ENCODE results near the gene TRNT1. TPM values are rescaled to one million over a fixed set of nuclear protein-coding genes. Genes with fewer than 3 reads are reported as not detected.

The TRNT1 gene
- polyA plus RNA-seq, 3 donors from 2014 or later: 7.4 to 18.7 (median 15.9) TPM

DNA sequence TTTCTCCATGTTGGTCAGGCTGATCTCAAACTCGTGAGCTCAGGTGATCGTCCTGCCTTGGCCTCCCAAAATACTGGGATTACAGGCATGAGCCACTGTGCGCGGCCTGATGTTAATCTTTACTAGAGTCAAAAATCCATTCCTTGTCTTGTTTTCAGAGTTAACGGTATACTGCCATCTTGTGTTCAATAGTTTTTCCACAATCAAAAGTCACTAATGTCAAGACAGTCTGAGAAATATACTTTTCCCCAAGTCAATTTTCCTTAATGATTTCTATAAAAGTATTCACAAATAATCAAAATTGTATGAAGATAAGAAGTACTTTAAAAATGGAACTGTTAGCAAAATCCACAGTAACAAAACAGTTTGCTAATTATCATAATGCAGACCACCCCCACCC, 44.3 kb downstream of the TRNT1 start:
- H3K9me3 Mint-ChIP-seq: no peaks in the 10 kb centered on the region
- peak; percentile 22 to 41 (median 39) for DNase-seq
- H3K27ac Mint-ChIP-seq: peak overlapping the region; percentile 88 to 99 (median 98)
- H3K4me1 Mint-ChIP-seq: peaks cover 64 to 78% of the 10 kb centered on the region in 2 donors
- peaks cover 0 to 3% (median 0%) of the 10 kb centered on the region in 3 donors for H3K27me3 Mint-ChIP-seq (ENCODE audit: low read depth in 3 of 3)
- peaks cover 35 to 49% (median 37%) of the 10 kb centered on the region in 3 donors for H3K36me3 Mint-ChIP-seq
- H3K4me3 Mint-ChIP-seq: peak overlapping the region in 4 of 5 donors; percentile 29 to 57 (median 32)

DNA sequence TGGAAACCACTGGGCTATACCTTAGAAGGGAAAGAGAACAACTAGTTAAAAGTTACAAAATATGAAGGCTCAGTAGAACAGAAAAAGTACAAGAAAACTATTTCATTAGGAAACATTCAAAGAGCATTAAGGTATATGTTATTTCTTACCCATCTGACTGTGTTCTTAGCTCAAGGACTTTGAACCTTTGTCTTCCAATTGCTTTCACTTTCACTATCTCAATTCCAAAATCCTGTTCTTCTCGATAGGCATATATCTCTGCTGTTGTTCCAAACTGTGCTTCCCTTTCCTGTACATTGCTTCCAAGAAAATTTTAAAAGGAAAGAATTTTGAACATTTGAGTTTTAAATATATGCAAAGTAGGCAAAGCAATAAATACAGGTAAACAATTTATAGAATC, 45.9 kb downstream of the TRNT1 start:
- Mint-ChIP-seq H3K9me3 (no peaks in the 10 kb centered on the region), H3K36me3 (peaks cover 23 to 39% (median 26%) of the 10 kb centered on the region in 3 donors), H3K4me3 (peak overlapping the region; percentile 85 to 93 (median 88)), H3K4me1 (peaks cover 73 to 81% of the 10 kb centered on the region in 2 donors), H3K27me3 (ENCODE audit: low read depth in 3 of 3) (peaks cover 0 to 3% (median 0%) of the 10 kb centered on the region in 3 donors), H3K27ac (peak overlapping the region; percentile 93 to 99 (median 98))
- DNase-seq: peak; percentile 25 to 38 (median 32)

GRCh38 chr3:3177861-3178497, 51.2 kb downstream of the TRNT1 start:
- Mint-ChIP-seq H3K36me3 (peaks cover 10 to 22% (median 16%) of the 10 kb centered on the region in 3 donors), H3K27me3 (ENCODE audit: low read depth in 3 of 3) (peaks cover 0 to 6% (median 4%) of the 10 kb centered on the region in 3 donors), H3K27ac (peak overlapping the region; percentile 92 to 98 (median 96)), H3K4me3 (peak overlapping the region; percentile 88 to 99 (median 93)), H3K4me1 (peaks cover 63 to 68% of the 10 kb centered on the region in 2 donors), H3K9me3 (no peaks in the 10 kb centered on the region)
- no peak for DNase-seq

DNA sequence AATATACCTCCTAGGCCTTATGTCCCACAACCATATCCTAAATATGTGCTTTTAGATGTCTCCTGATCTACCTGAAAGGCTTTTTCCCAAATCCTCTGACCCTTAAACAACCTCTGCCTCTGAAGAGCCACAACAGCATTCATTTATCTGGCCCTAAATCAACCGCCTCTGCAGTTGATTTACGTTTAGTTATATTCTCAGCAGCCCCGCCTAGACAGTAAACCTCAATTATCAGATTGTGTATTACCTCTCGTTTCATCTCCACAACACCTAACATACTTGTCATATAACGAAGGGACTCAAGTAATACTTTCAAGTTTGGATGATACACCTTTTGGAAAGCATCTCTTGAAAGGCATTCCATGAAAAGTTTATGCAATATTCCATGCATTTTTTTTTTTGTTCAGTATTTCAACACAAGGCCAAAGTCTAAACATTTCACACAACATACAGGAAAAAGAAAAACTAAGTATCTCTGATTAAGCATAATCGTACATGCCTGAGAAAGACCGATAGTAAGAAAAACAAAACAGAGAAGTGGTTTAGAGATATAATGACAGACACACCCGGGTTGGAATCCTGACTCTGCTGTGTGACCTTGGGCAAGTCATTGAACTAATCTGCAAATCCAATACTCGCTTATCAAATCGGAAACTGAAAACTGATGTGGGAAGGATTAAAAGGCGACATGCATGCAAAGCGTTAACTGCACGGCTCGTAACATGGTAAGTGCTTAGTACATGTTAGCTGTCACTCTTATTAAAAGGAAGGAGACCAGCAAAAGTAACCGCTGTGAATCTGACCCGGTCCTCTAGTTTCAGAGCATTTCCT, 52.0 kb downstream of the TRNT1 start:
- H3K4me3 Mint-ChIP-seq: peak overlapping the region; percentile 88 to 99 (median 93)
- DNase-seq: no peak
- H3K9me3 Mint-ChIP-seq: no peaks in the 10 kb centered on the region
- peaks cover 5 to 17% (median 11%) of the 10 kb centered on the region in 3 donors for H3K36me3 Mint-ChIP-seq
- peak overlapping the region; percentile 92 to 98 (median 96) for H3K27ac Mint-ChIP-seq
- H3K27me3 Mint-ChIP-seq (ENCODE audit: low read depth in 3 of 3): peaks cover 0 to 4% (median 3%) of the 10 kb centered on the region in 3 donors
- peaks cover 57 to 61% of the 10 kb centered on the region in 2 donors for H3K4me1 Mint-ChIP-seq

DNA sequence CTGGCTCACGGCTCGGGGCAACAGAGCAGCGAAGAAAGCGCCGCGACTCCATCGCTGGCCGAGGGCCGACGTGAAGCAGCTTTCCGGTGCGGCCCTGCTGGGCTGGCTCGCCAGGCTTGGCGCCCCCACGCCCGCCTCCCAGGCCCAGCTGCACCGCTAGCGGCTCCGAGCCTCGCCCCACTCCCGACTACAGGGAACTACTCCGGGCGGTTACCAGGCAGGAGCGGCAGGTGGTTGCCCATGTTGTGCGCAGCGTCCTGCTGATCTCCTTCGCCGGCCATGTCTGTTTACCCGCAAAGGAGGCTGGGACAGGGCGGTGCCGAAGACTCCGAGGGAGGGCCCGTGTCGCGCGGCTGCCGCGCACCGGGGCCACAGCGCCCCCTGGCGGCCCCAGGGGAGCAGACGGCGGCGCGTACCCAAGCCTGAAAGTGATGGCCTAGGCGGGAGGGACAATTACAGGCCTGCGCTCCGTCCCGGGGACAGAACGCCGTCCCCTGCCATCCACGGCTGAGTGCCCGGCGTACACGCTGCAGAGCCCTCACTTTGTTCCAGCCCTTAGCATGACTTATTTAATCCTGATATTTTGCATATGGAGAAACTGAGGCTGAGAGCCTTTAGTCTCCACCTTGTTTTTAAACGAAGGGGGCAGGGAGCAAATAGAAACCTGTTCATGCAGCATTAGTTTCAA, 52.8 kb downstream of the TRNT1 start, which contains the start of gene CRBN:
CRBN (minus strand) TSS at position 285 of the 688 bp plus-strand sequence; CDS start at position 281, 4 bp downstream.
- no peaks in the 10 kb centered on the region for H3K9me3 Mint-ChIP-seq
- H3K27ac Mint-ChIP-seq: peak within 1 kb of the TSS; percentile 92 to 98 (median 96)
- H3K4me3 Mint-ChIP-seq: peak within 1 kb of the TSS; percentile 88 to 99 (median 93)
- H3K27me3 Mint-ChIP-seq (ENCODE audit: low read depth in 3 of 3): peaks cover 0 to 4% (median 3%) of the 10 kb centered on the region in 3 donors
- H3K36me3 Mint-ChIP-seq: peaks cover 0 to 11% (median 6%) of the 10 kb centered on the region in 3 donors
- H3K4me1 Mint-ChIP-seq: peaks cover 49 to 53% of the 10 kb centered on the region in 2 donors
- DNase-seq: peak; percentile 87 to 89 (median 89)

DNA sequence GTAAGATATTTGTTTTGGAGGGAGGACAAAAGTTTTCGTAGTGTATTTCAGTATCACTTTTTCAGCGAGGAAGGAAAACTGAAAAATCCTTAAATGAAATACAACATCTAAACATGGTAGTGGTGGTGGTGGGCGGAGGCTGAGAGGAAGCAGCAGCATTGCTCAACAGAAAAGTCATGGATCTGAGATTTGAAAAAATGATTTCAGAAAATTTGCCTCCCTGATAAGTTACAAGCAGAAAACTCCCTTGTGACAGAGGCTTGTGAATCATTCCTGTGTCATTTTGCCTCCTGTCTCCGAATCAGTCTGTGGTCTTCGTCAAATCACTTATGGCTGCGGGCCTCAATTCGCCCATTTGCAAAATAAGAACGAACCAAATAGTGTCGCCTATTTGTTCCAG, 53.7 kb downstream of the TRNT1 start:
- Mint-ChIP-seq H3K36me3 (peaks cover 0 to 3% (median 0%) of the 10 kb centered on the region in 3 donors), H3K27ac (peak overlapping the region in 2 of 6 donors; percentile 71 to 84), H3K4me1 (peaks cover 41 to 44% of the 10 kb centered on the region in 2 donors), H3K9me3 (no peaks in the 10 kb centered on the region), H3K27me3 (ENCODE audit: low read depth in 3 of 3) (peaks cover 0 to 6% (median 5%) of the 10 kb centered on the region in 3 donors), H3K4me3 (peak overlapping the region in 3 of 5 donors; percentile 70 to 98 (median 88))
- DNase-seq: no peak

DNA sequence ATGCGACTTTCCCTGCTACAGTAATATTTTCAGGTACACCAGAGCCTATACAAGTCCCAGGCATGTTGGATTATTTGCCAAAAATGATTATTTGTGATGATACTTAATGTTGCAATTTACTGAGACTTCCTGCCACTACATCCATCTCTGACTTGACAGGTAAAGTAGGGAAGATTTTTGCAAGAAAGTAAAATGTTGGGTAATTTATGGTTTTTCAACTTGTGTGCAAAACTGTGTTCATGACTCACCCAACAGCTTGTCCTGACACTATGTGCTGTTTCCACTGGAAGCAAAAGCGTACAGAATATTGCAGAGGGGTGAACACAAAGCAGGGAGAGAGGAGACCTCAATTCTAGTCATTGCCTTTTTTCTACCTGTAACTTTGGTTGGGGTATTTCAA, 58.1 kb downstream of the TRNT1 start:
- no peak for DNase-seq
- H3K9me3 Mint-ChIP-seq: peaks cover 0 to 16% (median 5%) of the 10 kb centered on the region in 6 donors

DNA sequence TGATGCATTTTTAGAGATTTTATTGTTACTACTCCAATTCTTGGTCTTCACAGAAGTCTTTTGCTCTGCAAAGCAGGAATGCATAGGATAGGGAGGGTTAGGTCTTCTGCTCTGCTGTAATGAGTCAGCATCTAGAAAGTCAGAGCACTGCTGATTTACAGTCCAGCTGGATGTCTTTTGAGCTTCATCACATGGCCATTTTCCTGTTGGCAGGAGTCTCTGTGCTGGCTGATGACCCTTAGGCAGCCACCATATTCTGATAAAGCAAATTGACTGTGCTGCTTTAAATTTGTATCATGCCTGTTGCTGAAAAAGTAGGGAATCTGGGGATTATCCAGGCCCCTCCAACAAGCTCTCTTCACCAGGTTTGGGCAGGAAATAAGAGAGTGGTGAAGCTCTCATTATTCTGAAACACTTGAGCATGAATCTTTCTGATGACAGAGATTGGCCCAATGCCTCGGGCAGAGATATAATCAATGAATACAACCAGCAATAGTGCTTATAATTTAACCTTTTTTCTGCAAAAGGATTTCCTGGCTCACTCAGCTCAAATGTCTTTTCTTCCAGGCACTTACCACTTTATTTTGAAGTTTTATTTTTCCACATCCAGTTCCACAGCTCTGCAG, 62.5 kb downstream of the TRNT1 start:
- peaks cover 0 to 6% (median 0%) of the 10 kb centered on the region in 3 donors for H3K36me3 Mint-ChIP-seq
- H3K9me3 Mint-ChIP-seq: peaks cover 0 to 16% (median 5%) of the 10 kb centered on the region in 6 donors
- DNase-seq: no peak
- no peak overlapping the region for H3K27ac Mint-ChIP-seq
- H3K4me1 Mint-ChIP-seq: peaks cover 27 to 38% of the 10 kb centered on the region in 2 donors
- no peak overlapping the region for H3K4me3 Mint-ChIP-seq
- peaks cover 0 to 8% (median 4%) of the 10 kb centered on the region in 3 donors for H3K27me3 Mint-ChIP-seq (ENCODE audit: low read depth in 3 of 3)

More for the DNA sequence above, 58.1 kb downstream of the TRNT1 start:
- no peak overlapping the region for H3K4me3 Mint-ChIP-seq
- no peak overlapping the region for H3K27ac Mint-ChIP-seq
- H3K4me1 Mint-ChIP-seq: peaks cover 2 to 8% of the 10 kb centered on the region in 2 donors
- H3K27me3 Mint-ChIP-seq (ENCODE audit: low read depth in 3 of 3): peaks cover 0 to 9% (median 2%) of the 10 kb centered on the region in 3 donors
- peaks cover 0 to 6% (median 0%) of the 10 kb centered on the region in 3 donors for H3K36me3 Mint-ChIP-seq

DNA sequence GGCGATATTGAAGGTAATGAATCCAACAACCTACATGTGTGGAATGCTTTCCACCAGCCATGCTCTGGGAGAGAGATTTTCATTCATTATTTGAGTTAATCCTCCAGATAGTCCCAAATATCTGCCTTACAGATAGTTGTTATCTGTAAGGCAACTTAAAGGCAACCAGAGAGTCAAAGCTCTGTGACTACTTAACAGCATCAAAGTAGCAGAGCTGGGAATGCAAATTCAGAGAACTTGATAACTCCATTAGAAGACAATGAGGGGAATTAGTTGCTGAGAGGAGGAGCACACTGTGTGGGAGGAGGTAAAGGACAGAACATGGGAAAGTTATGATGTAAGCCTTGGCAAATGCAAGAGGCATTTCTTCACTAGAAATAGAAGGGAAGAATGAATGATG, 63.2 kb downstream of the TRNT1 start:
- Mint-ChIP-seq H3K4me3 (no peak overlapping the region), H3K4me1 (peaks cover 32 to 41% of the 10 kb centered on the region in 2 donors), H3K36me3 (peaks cover 0 to 6% (median 0%) of the 10 kb centered on the region in 3 donors), H3K27me3 (ENCODE audit: low read depth in 3 of 3) (peaks cover 0 to 8% (median 3%) of the 10 kb centered on the region in 3 donors), H3K27ac (peak overlapping the region in 3 of 6 donors; percentile 13 to 53 (median 42)), H3K9me3 (peaks cover 0 to 16% (median 5%) of the 10 kb centered on the region in 6 donors)
- DNase-seq: no peak

DNA sequence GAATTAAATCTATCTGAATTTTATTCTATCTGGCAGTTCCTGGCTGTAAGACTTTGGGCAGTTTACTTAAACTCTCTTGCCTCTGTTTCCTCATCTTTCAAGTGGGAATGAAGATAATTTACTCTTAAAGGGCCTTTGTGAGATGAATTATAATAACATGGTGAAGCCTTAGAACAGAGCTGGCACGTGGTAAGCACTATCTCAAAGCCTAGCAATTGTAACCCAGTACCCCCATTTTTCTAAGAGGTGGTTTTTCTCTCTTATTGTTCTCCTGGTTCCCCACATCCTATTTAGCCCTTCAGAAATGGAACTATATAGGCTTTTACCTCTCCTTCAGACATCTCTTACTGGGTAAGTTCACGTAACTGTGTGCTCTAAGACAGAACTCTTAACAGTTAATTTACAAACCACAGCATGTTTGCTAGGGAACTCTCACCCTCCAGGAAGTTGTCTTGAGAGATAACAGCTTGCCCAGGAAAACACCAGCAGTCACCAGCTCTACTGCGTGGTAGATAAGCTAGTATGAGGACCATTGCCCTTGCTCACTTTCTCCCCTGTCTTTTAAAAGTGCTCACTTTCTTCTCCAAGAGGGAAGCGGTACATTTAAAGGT, 65.0 kb downstream of the TRNT1 start:
- Mint-ChIP-seq H3K27me3 (ENCODE audit: low read depth in 3 of 3) (peaks cover 0 to 4% (median 2%) of the 10 kb centered on the region in 3 donors), H3K4me1 (peaks cover 36 to 47% of the 10 kb centered on the region in 2 donors), H3K4me3 (peak overlapping the region; percentile 72 to 82 (median 74)), H3K27ac (peak overlapping the region; percentile 71 to 91 (median 84)), H3K9me3 (peaks cover 0 to 6% (median under 1%) of the 10 kb centered on the region in 6 donors), H3K36me3 (no peaks in the 10 kb centered on the region)
- DNase-seq: peak; percentile 19 to 31 (median 30)

GRCh38 chr3:3192286-3192675, 65.5 kb downstream of the TRNT1 start:
- no peak for DNase-seq
- Mint-ChIP-seq H3K4me3 (peak overlapping the region; percentile 72 to 82 (median 74)), H3K4me1 (peaks cover 36 to 47% of the 10 kb centered on the region in 2 donors), H3K27me3 (ENCODE audit: low read depth in 3 of 3) (peaks cover 0 to 4% (median 2%) of the 10 kb centered on the region in 3 donors), H3K9me3 (peaks cover 0 to under 1% (median 0%) of the 10 kb centered on the region in 6 donors), H3K36me3 (no peaks in the 10 kb centered on the region), H3K27ac (peak overlapping the region; percentile 71 to 91 (median 84))

DNA sequence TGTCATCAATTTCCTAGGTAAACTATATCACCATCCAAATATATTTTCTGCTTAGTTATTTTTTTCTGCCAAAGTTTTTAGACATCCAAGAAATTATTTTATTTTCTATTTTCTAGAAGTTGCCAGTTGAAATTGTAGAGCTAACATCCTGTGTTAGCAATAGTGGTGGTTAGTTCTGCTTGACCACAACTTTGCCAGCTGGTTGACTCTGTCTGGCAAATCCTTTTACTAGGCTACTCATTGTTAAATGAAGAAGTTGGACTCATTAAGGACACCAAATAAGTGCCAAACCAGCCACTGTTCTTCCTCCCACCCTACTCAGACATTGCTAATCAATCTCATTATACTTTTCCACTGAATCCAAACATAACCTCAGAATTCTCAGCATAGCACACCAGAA, 68.1 kb downstream of the TRNT1 start:
- Mint-ChIP-seq H3K36me3 (no peaks in the 10 kb centered on the region), H3K4me3 (peak overlapping the region in 2 of 5 donors; percentile 28 to 42), H3K4me1 (peaks cover 36 to 43% of the 10 kb centered on the region in 2 donors), H3K27me3 (ENCODE audit: low read depth in 3 of 3) (peaks cover 0 to 4% (median 0%) of the 10 kb centered on the region in 3 donors), H3K9me3 (no peaks in the 10 kb centered on the region), H3K27ac (peak overlapping the region in 3 of 6 donors; percentile 5 to 85 (median 13))
- no peak for DNase-seq
